Suprapubic skin (tissue), 4 donors: Measurements from ENCODE around the gene TAPT1.

ENCODE experiments used
- CTCF ChIP-seq, 2 donors: fragments of 200-600 bp in 1 of 2; fragments of 450-650 bp in 1 of 2; sonication (generic) in 1 of 2; IDR thresholded peaks; one replicate each; pipeline ENCODE4 v1.5.1; 2016 to 2019; ENCODE audit warnings: antibody characterized with exemption in 2 of 2, mild to moderate bottlenecking in 1 of 2, moderate library complexity in 1 of 2
- EP300 ChIP-seq: sonication (generic); formaldehyde crosslinking; IDR thresholded peaks from one replicate; pipeline ENCODE4 v1.6.1; 2017; ENCODE audit warnings: antibody characterized with exemption
- POLR2A ChIP-seq, 2 donors: fragments of 450-650 bp; IDR thresholded peaks; one replicate each; pipeline ENCODE4 v1.6.1; 2017; ENCODE audit warnings: antibody characterized with exemption in 2 of 2, mild to moderate bottlenecking in 2 of 2, moderate library complexity in 2 of 2
- POLR2AphosphoS5 ChIP-seq, 3 donors: sonication (generic); formaldehyde crosslinking; IDR thresholded peaks; one replicate each; pipeline ENCODE4 v1.6.1; 2017; ENCODE audit warnings: antibody characterized with exemption in 3 of 3

DNA sequence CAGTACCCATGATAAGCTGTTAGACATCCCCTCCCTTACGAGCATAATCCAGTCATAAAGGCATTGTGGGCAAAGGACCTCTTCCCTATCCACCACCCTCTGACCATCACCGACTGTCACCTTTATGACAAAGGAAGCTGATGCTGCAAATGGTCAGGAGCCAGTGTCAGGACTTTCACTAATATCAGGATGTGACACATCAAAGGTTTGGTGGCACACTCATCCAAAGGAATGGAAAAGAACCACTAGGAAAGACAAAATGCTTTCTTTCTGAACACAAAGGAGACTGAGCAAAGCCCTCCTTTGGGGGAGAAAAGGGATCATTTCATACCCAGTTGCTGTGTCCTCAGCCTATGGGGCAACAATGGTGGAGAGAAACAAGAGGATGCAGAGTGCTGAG is 75.6 kb downstream of the TAPT1 start:
- no peak for TF ChIP-seq CTCF (IDR thresholded peaks at IDR 0.05)
- TF ChIP-seq POLR2AphosphoS5 (IDR thresholded peaks at IDR 0.05), result no peak
- TF ChIP-seq POLR2A (IDR thresholded peaks at IDR 0.05), result no peak
- no peak for TF ChIP-seq EP300
